Spleen (tissue), 7 donors: Measurements from ENCODE around the gene BRD3.

ENCODE experiments used
- CTCF ChIP-seq, 11 experiments: fragments of 200-600 bp in 7 of 11; fragments of 450-650 bp in 4 of 11; sonication (generic) in 4 of 11; IDR thresholded peaks in 8 of 11; conservative IDR thresholded peaks in 3 of 11; 1 replicate in 7 of 11; 2 replicates in 4 of 11; pipeline versions ENCODE4 v1.4.0 to v1.8.0; 2016 to 2021; ENCODE audit warnings: antibody characterized with exemption in 11 of 11, inconsistent platforms in 4 of 11, mild to moderate bottlenecking in 1 of 11
- POLR2A ChIP-seq, 3 donors: fragments of 450-650 bp; IDR thresholded peaks; one replicate each; pipeline ENCODE4 v1.5.1; 2017; ENCODE audit warnings: antibody characterized with exemption in 3 of 3, mild to moderate bottlenecking in 1 of 3
- POLR2AphosphoS5 ChIP-seq, 3 donors: sonication (generic); formaldehyde crosslinking; IDR thresholded peaks; one replicate each; pipeline ENCODE4 v1.5.1; 2017; ENCODE audit warnings: antibody characterized with exemption in 3 of 3
- donor health status: DM: no; HTN: no; CAD: no; lungs with moderate emphysema.
- donor health status: DM: no; HTN: no; CAD: no.
- donor health status: DM: no; HTN: no; CAD: no.

GRCh38 chr9:134043531-134043988 lies 24.3 kb downstream of the BRD3 start:
- TF ChIP-seq CTCF (IDR thresholded peaks at IDR 0.05 in 8 of 11, conservative IDR thresholded peaks at IDR 0.05 in 3 of 11) (no peak), POLR2A (IDR thresholded peaks at IDR 0.05) (no peak), POLR2AphosphoS5 (IDR thresholded peaks at IDR 0.05) (no peak)
